ENCODE measurements around the gene ELMO1. TPM values are rescaled to one million over a fixed set of nuclear protein-coding genes. Genes with fewer than 3 reads are reported as not detected.

The ELMO1 gene
- total RNA-seq, 1 experiment from 2014 or later: 7.8 TPM

GRCh38 chr7:37481722-37482288 lies 33.1 kb upstream of the ELMO1 start:
- H3K36me3 Mint-ChIP-seq (ENCODE audit: insufficient read depth in 1 of 3, low read depth in 3 of 3): peaks cover 0 to 4% (median 0%) of the 10 kb centered on the region in 3 experiments; a peak in 1 of 7 replicates
- no peaks in the 10 kb centered on the region; the same call in 1 of the 2 replicates for H3K27me3 Mint-ChIP-seq (ENCODE audit: low read depth)

More at GRCh38 chr7:37481722-37482288, 33.1 kb upstream of the ELMO1 start:
- peaks cover 11 to 12% of the 10 kb centered on the region in 2 experiments for H3K4me1 Mint-ChIP-seq
- Histone ChIP-seq H2BK15ac (ENCODE audit: low read depth, low read length) (no peak overlapping the region), H3K18ac (ENCODE audit: insufficient read length, low read depth, low read length) (no peak overlapping the region), H3K14ac (ENCODE audit: insufficient read depth, low read length) (no peak overlapping the region), H3K23ac (ENCODE audit: insufficient read length, low read depth, low read length) (no peak overlapping the region), H3K79me1 (ENCODE audit: insufficient read depth, low read depth, low read length, poor library complexity, severe bottlenecking) (no peaks in the 10 kb centered on the region), H4K20me1 (ENCODE audit: control insufficient read depth, insufficient read depth, insufficient read length) (no peaks in the 10 kb centered on the region), H3T11ph (ENCODE audit: low read length) (no peak overlapping the region), H3K9me3 (ENCODE audit: control insufficient read depth, low read depth, low read length) (no peaks in the 10 kb centered on the region), H2BK120ac (ENCODE audit: low read depth, low read length, poor library complexity, severe bottlenecking) (no peak overlapping the region), H3K4me1 (ENCODE audit: insufficient read depth, low read length) (peaks cover 8% of the 10 kb centered on the region; the same call in 1 of the 2 replicates), H3K9ac (ENCODE audit: extremely low read depth, insufficient read length, low read length) (no peak overlapping the region), H3K23me2 (ENCODE audit: insufficient read length, low read depth, low read length, poor library complexity, severe bottlenecking) (no peaks in the 10 kb centered on the region), H2AK5ac (ENCODE audit: insufficient read length, low read length) (no peak overlapping the region), H4K5ac (ENCODE audit: insufficient read length, low read depth, low read length) (no peak overlapping the region), H4K8ac (replicated peaks; ENCODE audit: insufficient read length, low read depth, low read length) (no peak overlapping the region), H2BK12ac (ENCODE audit: insufficient read length, low read depth, low read length) (no peak overlapping the region), H3K4ac (ENCODE audit: low read depth, low read length) (no peak overlapping the region), H2BK5ac (ENCODE audit: insufficient read length, low read length) (no peak overlapping the region), H3K56ac (ENCODE audit: insufficient read length, low read depth, low read length) (no peak overlapping the region), H2AFZ (ENCODE audit: low read length) (no peak overlapping the region), H3K79me2 (ENCODE audit: insufficient read depth, low read length) (no peaks in the 10 kb centered on the region), H4K91ac (ENCODE audit: insufficient read length, low read depth, low read length) (no peak overlapping the region), H3K27me3 (ENCODE audit: insufficient read depth, low read length) (no peaks in the 10 kb centered on the region), H2BK20ac (ENCODE audit: low read depth, low read length, poor library complexity, severe bottlenecking) (no peak overlapping the region), H3K27ac (ENCODE audit: insufficient read length, low read depth, low read length) (no peak overlapping the region), H3K4me2 (ENCODE audit: insufficient read depth, insufficient read length, low read length) (no peak overlapping the region)
- no peak overlapping the region for H3K4me3 Mint-ChIP-seq
- DNase-seq: no peak
- H3K27ac Mint-ChIP-seq: no peak overlapping the region
- no CpG with 5 or more reads among the region's 5 CpGs for WGBS (ENCODE audit: extremely low coverage, insufficient read length, low lambda C conversion rate)
- no peak for TF ChIP-seq CTCF (conservative IDR thresholded peaks at IDR 0.05)
- peaks cover 0 to 2% of the 10 kb centered on the region in 2 experiments; a peak in 2 of 5 replicates for H3K9me3 Mint-ChIP-seq
